ENCODE results near the gene ARHGAP31.
"Not testable (repeated sequence)": the region's sequence is repeated elsewhere in the genome, so short reads cannot be mapped to it uniquely, and the experiment has no call there.

Gene ARHGAP31

GRCh38 chr3:119352034-119352609 is 57.9 kb downstream of the ARHGAP31 start:
- peak; percentile 8 for DNase-seq (ENCODE audit: low read depth)

GRCh38 chr3:119352863-119353527 is 58.8 kb downstream of the ARHGAP31 start:
- DNase-seq (ENCODE audit: low read depth), result no peak

DNA sequence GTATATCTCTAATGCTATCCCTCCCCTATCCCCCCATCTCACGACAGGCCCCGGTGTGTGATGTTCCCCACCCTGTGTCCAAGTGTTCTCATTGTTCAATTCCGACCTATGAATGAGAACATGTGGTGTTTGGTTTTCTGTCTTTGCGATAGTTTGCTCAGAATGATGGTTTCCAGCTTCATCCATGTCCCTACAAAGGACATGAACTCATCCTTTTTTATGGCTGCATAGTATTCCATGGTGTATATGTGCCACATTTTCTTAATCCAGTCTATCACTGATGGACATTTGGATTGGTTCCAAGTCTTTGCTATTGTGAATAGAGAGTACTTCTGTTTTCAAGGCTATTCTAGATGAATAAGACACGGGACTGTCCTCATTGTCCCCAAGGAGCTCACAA is 61.4 kb downstream of the ARHGAP31 start:
- not testable (repeated sequence) for DNase-seq (ENCODE audit: low read depth)

DNA sequence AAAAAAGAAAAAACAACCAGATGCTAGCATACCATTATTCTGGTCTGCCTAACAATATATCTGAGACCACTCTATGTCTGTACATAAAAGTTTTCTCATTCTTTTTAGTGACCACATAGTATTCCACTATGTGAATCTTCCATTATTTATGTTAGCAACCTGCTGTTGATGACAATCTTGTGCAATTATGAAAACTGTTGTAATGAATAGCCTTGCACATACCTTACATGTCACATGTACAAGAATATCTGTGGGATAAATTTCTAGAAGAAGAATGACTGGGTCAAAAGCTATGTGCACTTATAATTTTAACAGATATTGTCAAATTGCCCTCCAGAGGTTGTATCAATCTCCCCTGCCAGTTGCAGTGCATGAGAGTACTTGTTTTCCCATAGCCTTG is 62.5 kb downstream of the ARHGAP31 start:
- DNase-seq (ENCODE audit: low read depth), result no peak

DNA sequence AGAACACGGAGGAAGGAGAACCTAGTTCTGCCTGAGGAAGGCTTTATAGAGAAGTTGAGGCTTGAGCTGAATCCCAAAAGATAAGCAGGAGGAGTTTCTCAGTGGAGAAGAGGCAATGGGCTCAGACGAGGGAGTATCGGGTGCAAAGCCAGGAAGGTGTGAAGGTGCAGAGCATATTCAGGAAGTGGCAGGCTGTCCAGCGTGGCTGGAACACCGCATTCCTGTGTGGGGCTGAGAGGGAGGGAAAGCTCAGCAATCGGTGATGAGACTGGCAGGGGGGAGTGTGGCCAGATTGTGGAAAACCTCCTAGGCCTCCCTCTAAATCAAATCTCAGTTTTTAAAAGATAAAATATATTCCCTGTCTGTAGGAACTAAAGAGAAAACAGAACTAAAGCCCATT is 63.0 kb downstream of the ARHGAP31 start:
- no peak for DNase-seq (ENCODE audit: low read depth)

- DNase-seq (ENCODE audit: low read depth), result no peak
Measured at GRCh38 chr3:119359476-119360326, 65.5 kb downstream of the ARHGAP31 start.

DNA sequence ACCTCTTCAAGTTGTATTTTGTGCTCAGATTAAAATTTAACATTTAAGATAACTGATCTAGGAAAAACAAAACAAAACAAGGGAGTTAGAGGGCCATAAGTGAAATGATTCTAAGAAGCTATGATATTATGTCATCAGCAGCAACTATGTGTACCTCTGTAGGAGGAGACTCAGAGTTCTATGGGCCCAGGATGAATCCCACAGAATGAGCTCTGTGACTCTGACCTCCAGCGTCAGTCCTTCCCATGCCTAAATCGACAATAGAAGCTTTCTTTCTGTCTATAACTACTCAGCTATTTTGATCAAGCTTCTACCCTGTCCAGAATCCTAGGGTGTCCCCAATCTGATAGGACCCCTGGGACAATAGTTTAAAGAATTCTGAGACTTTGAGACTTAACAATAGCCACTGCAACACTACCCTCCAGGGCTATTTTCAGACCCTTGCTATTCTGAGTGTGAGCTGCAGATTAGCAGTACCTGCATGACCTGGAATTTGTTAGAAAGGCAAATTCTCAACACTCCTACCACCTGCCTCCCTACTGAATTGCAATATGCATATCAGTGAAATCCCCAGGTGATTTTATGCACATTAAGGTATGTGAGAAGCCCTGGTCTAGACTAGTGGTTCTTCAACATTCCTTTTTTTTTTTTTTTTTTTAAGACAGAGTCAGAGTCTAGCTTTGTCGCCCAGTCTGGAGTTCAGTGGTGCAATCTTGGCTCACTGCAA is 66.7 kb downstream of the ARHGAP31 start:
- DNase-seq (ENCODE audit: low read depth), result no peak

GRCh38 chr3:119362010-119362409 is 67.8 kb downstream of the ARHGAP31 start:
- DNase-seq (ENCODE audit: low read depth), result no peak

- no peak for DNase-seq (ENCODE audit: low read depth)
Measured at GRCh38 chr3:119362940-119363725, 69.0 kb downstream of the ARHGAP31 start.

DNA sequence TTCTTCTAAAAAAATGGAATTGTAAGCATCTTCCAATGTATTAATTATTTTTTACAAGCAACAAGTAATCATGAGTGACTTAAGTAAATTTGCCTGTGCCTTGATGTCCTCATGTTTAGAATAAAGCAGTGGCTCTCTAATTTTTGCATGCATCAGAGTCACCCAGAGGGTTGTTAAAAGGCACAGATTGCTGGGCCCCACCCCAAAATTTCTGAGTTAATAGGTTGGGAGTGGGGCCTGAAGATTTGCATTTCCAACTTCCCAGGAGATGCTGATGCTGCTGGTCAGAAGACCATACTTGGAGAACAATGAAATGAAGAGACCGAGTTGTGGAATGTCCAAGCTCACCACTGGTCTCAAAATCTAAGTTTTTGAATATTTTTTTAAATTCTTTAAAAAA is 70.2 kb downstream of the ARHGAP31 start:
- no peak for DNase-seq (ENCODE audit: low read depth)

DNA sequence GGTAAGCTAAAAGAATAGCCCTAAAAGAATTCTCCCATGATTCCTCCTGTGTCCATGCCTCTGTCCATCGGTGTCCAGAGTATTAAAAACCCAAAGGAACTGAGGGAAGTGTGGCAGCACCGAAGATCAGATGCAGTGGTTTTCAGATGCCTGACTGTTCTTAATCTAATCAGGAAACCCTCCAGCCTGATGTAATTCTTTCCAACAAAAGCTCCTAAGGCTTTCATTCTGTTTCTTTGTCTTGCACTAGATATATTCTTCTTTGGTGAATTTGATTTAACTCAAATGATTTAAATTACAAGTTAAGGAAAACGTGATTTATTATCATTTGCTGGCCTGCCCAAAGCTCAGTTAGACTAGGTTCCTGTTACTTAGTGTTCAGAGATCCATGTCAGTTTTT is 71.2 kb downstream of the ARHGAP31 start:
- no peak for DNase-seq (ENCODE audit: low read depth)

GRCh38 chr3:119367000-119367399 is 72.8 kb downstream of the ARHGAP31 start:
- no peak for DNase-seq (ENCODE audit: low read depth)

DNA sequence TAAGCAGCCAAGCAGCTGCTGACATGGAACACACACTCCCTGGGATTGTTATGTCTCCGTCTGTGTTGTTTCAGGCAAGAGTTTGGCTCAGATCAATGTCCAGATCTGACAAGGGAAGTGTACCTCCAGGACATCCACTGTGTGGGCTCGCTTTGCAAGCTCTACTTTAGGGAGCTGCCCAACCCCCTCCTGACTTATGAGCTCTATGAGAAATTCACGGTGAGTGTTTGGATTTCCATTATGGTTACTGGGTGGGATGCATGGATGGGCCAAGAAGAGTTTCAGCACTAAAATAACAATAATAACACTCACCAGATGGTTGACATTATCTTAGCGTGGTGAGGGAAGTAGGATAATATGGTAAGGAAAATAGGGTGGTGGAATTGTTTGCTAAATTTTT is 74.1 kb downstream of the ARHGAP31 start:
- DNase-seq (ENCODE audit: low read depth), result no peak

DNA sequence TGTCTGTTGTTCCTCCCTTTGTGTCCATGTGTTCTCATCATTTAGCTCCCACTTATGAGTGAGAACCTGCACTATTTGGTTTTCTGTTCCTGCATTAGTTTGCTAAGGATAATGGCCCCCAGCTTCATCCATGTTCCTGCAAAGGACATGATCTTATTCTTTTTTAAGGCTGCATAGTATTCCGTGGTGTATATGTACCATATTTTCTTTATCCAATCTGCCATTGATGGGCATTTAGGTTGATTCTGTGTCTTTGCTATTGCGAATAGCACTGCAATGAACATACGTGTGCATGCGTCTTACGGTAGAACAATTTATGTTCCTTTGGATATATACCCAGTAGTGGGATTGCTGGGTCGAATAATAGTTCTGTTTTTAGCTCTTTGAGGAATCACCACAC is 77.6 kb downstream of the ARHGAP31 start:
- DNase-seq (ENCODE audit: low read depth), result not testable (repeated sequence)

- no peak for DNase-seq (ENCODE audit: low read depth)
Measured at GRCh38 chr3:119375106-119375505, 80.9 kb downstream of the ARHGAP31 start.

DNA sequence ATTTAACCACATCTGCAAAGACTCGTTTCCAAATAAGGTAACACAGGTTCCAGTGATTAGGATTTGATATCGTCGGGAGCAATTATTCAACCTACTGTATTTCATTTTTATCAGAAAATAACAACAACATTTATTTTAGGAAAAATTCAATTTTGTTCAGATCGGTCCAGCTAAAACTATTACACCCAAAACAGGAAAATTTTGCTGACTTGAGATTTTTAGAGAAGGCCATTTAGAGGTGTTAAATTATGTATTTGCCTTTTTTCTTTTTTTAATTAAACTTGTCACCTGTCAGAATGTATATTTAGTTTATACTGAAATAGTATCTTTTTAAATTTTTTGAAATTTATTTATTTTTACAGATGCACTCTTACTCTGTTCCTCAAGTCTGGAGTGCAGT is 81.3 kb downstream of the ARHGAP31 start:
- DNase-seq (ENCODE audit: low read depth), result no peak

DNA sequence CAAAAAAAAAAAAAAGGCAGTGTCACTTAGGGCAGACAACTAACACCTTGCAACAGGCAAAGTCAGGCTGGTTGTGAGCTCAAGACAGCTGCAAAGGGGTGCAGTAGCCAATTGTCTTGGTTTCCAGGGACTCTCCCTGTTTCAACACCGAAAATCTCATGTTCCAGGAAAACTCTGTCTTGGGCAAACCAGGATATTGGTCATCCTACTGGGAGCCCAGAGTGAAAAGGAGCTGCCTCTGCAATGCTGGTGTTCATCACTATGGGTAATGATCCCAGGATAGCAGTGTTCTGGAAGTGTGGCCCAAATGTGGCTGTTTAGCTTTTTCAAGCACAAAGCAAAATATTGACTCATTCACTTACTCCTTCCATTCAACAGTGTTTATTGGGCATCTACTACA is 82.6 kb downstream of the ARHGAP31 start:
- DNase-seq (ENCODE audit: low read depth), result no peak

DNA sequence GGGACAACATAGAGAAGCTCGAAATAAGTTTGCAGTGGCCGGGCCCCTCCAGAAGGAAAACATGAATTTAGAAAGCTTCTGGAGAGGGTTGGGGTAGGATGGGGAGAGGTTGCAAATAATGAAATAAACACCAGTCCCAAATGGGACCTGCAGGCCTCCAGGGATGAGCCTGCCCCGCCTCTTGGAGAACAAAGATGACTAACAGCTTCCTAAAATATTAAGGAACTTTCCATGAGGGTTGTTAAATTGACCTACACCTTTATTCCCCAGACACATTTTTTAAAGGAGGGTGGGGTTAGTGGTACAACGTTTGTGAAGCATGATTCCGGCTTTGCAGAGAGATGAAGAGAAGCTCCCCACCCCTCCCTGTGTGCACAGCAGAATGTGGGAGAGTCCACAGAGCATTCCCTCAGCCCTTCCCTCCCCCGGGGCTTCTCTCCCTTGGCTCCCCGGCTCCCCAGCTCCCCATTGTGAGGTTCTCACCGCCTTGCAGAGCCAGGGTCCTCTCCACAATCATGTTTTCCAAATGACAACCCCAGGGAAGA is 84.1 kb downstream of the ARHGAP31 start:
- no peak for DNase-seq (ENCODE audit: low read depth)

GRCh38 chr3:119380697-119381096 is 86.5 kb downstream of the ARHGAP31 start:
- no peak for DNase-seq (ENCODE audit: low read depth)

- no peak for DNase-seq (ENCODE audit: low read depth)
Measured at GRCh38 chr3:119382134-119382533, 88.0 kb downstream of the ARHGAP31 start.

GRCh38 chr3:119388577-119388976 is 94.4 kb downstream of the ARHGAP31 start:
- no peak for DNase-seq (ENCODE audit: low read depth)

Data from activated T-cell treated with anti-CD3 and anti-CD28 coated beads for 48 hours (primary cell).